HepG2 (cell line): ENCODE measurements around the gene NCKAP5L. TPM values are rescaled to one million over a fixed set of nuclear protein-coding genes. Genes with fewer than 3 reads are reported as not detected.

Experiments used
- CENPT ChIP-seq: sonication (generic); formaldehyde crosslinking; IDR thresholded peaks from 2 replicates; pipeline ENCODE4 v1.8.0; 2022; ENCODE audit warnings: low read depth, mild to moderate bottlenecking, moderate library complexity, missing genetic modification reagents
- CERS6 ChIP-seq: sonication (generic); formaldehyde crosslinking; IDR thresholded peaks from 2 replicates; pipeline ENCODE4 v1.5.0; 2020; ENCODE audit warnings: missing genetic modification reagents
- DR1 ChIP-seq: sonication (generic); formaldehyde crosslinking; IDR thresholded peaks from 2 replicates; pipeline ENCODE4 v1.8.0; 2021; ENCODE audit warnings: mild to moderate bottlenecking, missing genetic modification reagents, inconsistent platforms
- FOXP1 ChIP-seq, 2 experiments: fragments of 450-650 bp in 1 of 2; IDR thresholded peaks; 2 replicates each; pipeline ENCODE4 v1.6.1; 2017 to 2018; ENCODE audit warnings: antibody characterized with exemption in 1 of 2
- HDAC1 ChIP-seq: sonication (generic); formaldehyde crosslinking; IDR thresholded peaks from 2 replicates; pipeline ENCODE4 v1.5.1; 2020; ENCODE audit warnings: mild to moderate bottlenecking, missing genetic modification reagents
- HMG20B ChIP-seq: conservative IDR thresholded peaks from 2 replicates; pipeline ENCODE4 v1.6.1; 2016; ENCODE audit warnings: missing genetic modification reagents, missing compliant biosample characterization
- HOXA7 ChIP-seq: sonication (generic); formaldehyde crosslinking; IDR thresholded peaks from 2 replicates; pipeline ENCODE4 v1.8.1; 2022; ENCODE audit warnings: mild to moderate bottlenecking, missing genetic modification reagents, moderate library complexity
- IKZF1 ChIP-seq: fragments of 450-650 bp; IDR thresholded peaks from 2 replicates; pipeline ENCODE4 v1.7.1; 2016
- JUND ChIP-seq: sonication (generic); formaldehyde crosslinking; IDR thresholded peaks from 2 replicates; pipeline ENCODE4 v1.8.0; 2022; ENCODE audit warnings: mild to moderate bottlenecking, missing genetic modification reagents
- KAT8 ChIP-seq: IDR thresholded peaks from 2 replicates; pipeline ENCODE4 v1.6.1; 2016; ENCODE audit warnings: missing genetic modification reagents, missing compliant biosample characterization
- KLF12 ChIP-seq: sonication (generic); formaldehyde crosslinking; IDR thresholded peaks from 2 replicates; pipeline ENCODE4 v1.4.0; 2020; ENCODE audit warnings: missing genetic modification reagents, borderline replicate concordance
- MEIS2 ChIP-seq: sonication (generic); formaldehyde crosslinking; IDR thresholded peaks from 2 replicates; pipeline ENCODE4 v1.9.0; 2021; ENCODE audit warnings: mild to moderate bottlenecking, missing genetic modification reagents
- PHF8 ChIP-seq: sonication (generic); formaldehyde crosslinking; IDR thresholded peaks from 2 replicates; pipeline ENCODE4 v1.5.0; 2020; ENCODE audit warnings: missing genetic modification reagents
- PITX1 ChIP-seq: sonication (generic); formaldehyde crosslinking; IDR thresholded peaks from 2 replicates; pipeline ENCODE4 v1.5.1; 2020; ENCODE audit warnings: mild to moderate bottlenecking, missing genetic modification reagents
- SAFB2 ChIP-seq: sonication (generic); formaldehyde crosslinking; IDR thresholded peaks from 2 replicates; pipeline ENCODE4 v1.5.1; 2020; ENCODE audit warnings: missing genetic modification reagents, low read depth, mild to moderate bottlenecking, borderline replicate concordance
- TRIM24 ChIP-seq: sonication (generic); formaldehyde crosslinking; IDR thresholded peaks from 2 replicates; pipeline ENCODE4 v1.8.0; 2022; ENCODE audit warnings: mild to moderate bottlenecking, missing genetic modification reagents
- ZFYVE20 ChIP-seq: sonication (generic); formaldehyde crosslinking; IDR thresholded peaks from 2 replicates; pipeline ENCODE4 v1.8.0; 2023; ENCODE audit warnings: low read depth, mild to moderate bottlenecking, moderate library complexity, missing genetic modification reagents, borderline replicate concordance
- ZNF205 ChIP-seq: IDR thresholded peaks from 2 replicates; pipeline ENCODE4 v1.6.1; 2018; ENCODE audit warnings: missing biosample characterization, missing genetic modification reagents
- ZNF207 ChIP-seq: fragments of 450-650 bp; IDR thresholded peaks from 2 replicates; pipeline ENCODE4 v1.6.1; 2016; ENCODE audit warnings: antibody characterized with exemption, borderline replicate concordance
- ZNF24 ChIP-seq: fragments of 450-650 bp; IDR thresholded peaks from 2 replicates; pipeline ENCODE4 v1.6.1; 2017; ENCODE audit warnings: antibody characterized with exemption, mild to moderate bottlenecking
- ZNF274 ChIP-seq: sonication (generic); formaldehyde crosslinking; IDR thresholded peaks from 2 replicates; pipeline ENCODE4 v1.5.1; 2020; ENCODE audit warnings: mild to moderate bottlenecking, missing genetic modification reagents
- ZNF407 ChIP-seq: sonication (generic); formaldehyde crosslinking; IDR thresholded peaks from one replicate; pipeline ENCODE4 v1.5.1; 2020; ENCODE audit warnings: mild to moderate bottlenecking, missing genetic modification reagents; ENCODE audit errors: not compliant biosample characterization
- ZNF724P ChIP-seq: sonication (generic); formaldehyde crosslinking; IDR thresholded peaks from 2 replicates; pipeline ENCODE4 v1.8.0; 2022; ENCODE audit warnings: missing genetic modification reagents, borderline replicate concordance
- ZNF891 ChIP-seq: sonication (generic); formaldehyde crosslinking; IDR thresholded peaks from 2 replicates; pipeline ENCODE4 v1.5.0; 2020; ENCODE audit warnings: mild to moderate bottlenecking, missing genetic modification reagents
- polyA plus RNA-seq, 8 experiments: library from polyadenylated mRNA; depleted of rRNA in 3 of 8; stranded (reverse) in 7 of 8; unstranded in 1 of 8; fragments of >200 nt; fragmentation: Illumina TruSeq in 4 of 8; extraction: Trizol in 4 of 8; gene quantifications; 2 replicates each; pipeline versions ENCODE4 v1.2.1 to v1.2.3, GENCODE V29; 2011 to 2016; ENCODE audit warnings: low read depth in 4 of 8, missing spikeins in 1 of 8, mixed read lengths in 1 of 8; ENCODE audit not compliant: insufficient read depth in 1 of 8
- total RNA-seq, 5 experiments: library from RNA; depleted of rRNA; stranded (reverse); fragments of >200 nt; fragmentation: Illumina TruSeq; extraction: Trizol; gene quantifications; 2 replicates each; pipeline ENCODE4 v1.2.3, GENCODE V29; 2016; ENCODE audit warnings: low read depth in 1 of 5

Gene NCKAP5L
- total and polyA plus RNA-seq, 2 of the 13 experiments (the other 11 are each of a cell fraction or from before 2014, with no cell fraction given), result 4.1 to 9.0 TPM

DNA sequence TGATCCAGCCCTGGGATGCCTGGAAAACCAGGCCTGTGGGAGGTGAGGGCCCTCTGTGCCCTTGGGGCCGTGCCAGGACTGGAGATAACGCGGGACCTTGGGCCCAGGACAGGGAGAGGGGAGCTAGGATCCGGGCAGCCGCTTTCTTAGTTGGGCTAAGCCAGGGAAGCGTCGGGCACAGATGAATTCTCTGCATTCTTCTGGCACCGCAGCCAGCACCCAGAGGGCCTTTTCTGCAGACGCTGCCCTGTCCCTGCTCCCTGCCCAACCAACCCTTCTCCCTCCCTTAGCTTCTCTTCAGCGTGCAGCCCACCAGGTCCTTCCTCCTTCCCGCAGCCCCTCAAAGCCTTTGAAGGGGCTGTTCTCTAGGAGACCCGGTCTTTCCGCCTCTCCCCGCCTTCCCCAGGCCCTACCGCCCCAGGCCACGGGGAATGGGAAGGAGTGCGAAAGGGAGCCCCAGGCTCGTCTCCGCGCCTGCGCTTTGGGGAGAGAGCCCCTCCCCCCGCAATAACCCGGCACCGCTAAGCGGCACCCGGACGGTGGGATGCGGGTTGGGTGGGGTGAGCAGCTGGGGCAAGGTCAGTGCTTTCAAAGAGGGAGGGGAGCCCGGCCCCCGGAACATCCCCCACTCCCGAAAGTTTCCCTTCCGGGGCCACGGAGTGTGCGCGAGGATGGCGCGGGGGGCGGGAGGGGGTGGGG lies 663 bp downstream of the NCKAP5L start (continued):
- no peak for TF ChIP-seq ZNF207
- TF ChIP-seq MEIS2, result 0 out of 2 replicates have a peak, but pooled peaks have one; percentile 25
- no peak for TF ChIP-seq ZNF205
- TF ChIP-seq HOXA7 (CRISPR knock-in tag), result no peak
- no peak for TF ChIP-seq PITX1 (CRISPR knock-in tag)
- TF ChIP-seq KLF12 (CRISPR knock-in tag), result no peak
- no peak for TF ChIP-seq JUND (CRISPR knock-in tag)
- no peak for TF ChIP-seq FOXP1 (IDR thresholded peaks at IDR 0.05)
- no peak for TF ChIP-seq FOXP1 (CRISPR knock-in tag; IDR thresholded peaks at IDR 0.05)
- no peak for TF ChIP-seq ZFYVE20 (CRISPR knock-in tag)
- no peak for TF ChIP-seq CERS6 (CRISPR knock-in tag)
- TF ChIP-seq KAT8 (CRISPR knock-in tag), result peak; percentile 63; the same call in 1 of the 2 replicates
- no peak for TF ChIP-seq ZNF24
- no peak; the same call in 1 of the 2 replicates for TF ChIP-seq SAFB2 (CRISPR knock-in tag)
- TF ChIP-seq ZNF407, result peak; percentile 30
- TF ChIP-seq HMG20B (CRISPR knock-in tag), result no peak
- peak; percentile 82 for TF ChIP-seq PHF8 (CRISPR knock-in tag)
- TF ChIP-seq DR1, result no peak
- TF ChIP-seq IKZF1, result no peak
- no peak for TF ChIP-seq ZNF891 (CRISPR knock-in tag)
- 0 out of 2 replicates have a peak, but pooled peaks have one; percentile 32 for TF ChIP-seq ZNF724P (CRISPR knock-in tag)
- TF ChIP-seq CENPT (CRISPR knock-in tag), result no peak
- TF ChIP-seq HDAC1 (CRISPR knock-in tag), result peak; percentile 38; the same call in 1 of the 2 replicates
- no peak for TF ChIP-seq TRIM24 (CRISPR knock-in tag)
- no peak for TF ChIP-seq ZNF274 (CRISPR knock-in tag)
